ENCODE measurements around the gene PHKA1. TPM values are rescaled to one million over a fixed set of nuclear protein-coding genes. Genes with fewer than 3 reads are reported as not detected.
"Not testable (repeated sequence)": the region's sequence is repeated elsewhere in the genome, so short reads cannot be mapped to it uniquely, and the experiment has no call there.

PHKA1 gene
- total RNA-seq (ENCODE audit: unreplicated experiment), result 4.0 TPM
- long read RNA-seq, partial matches to known transcripts, result 0 of 1 reads
- long read RNA-seq, other reads (novel, unspliced or antisense), result 1 of 1 reads

DNA sequence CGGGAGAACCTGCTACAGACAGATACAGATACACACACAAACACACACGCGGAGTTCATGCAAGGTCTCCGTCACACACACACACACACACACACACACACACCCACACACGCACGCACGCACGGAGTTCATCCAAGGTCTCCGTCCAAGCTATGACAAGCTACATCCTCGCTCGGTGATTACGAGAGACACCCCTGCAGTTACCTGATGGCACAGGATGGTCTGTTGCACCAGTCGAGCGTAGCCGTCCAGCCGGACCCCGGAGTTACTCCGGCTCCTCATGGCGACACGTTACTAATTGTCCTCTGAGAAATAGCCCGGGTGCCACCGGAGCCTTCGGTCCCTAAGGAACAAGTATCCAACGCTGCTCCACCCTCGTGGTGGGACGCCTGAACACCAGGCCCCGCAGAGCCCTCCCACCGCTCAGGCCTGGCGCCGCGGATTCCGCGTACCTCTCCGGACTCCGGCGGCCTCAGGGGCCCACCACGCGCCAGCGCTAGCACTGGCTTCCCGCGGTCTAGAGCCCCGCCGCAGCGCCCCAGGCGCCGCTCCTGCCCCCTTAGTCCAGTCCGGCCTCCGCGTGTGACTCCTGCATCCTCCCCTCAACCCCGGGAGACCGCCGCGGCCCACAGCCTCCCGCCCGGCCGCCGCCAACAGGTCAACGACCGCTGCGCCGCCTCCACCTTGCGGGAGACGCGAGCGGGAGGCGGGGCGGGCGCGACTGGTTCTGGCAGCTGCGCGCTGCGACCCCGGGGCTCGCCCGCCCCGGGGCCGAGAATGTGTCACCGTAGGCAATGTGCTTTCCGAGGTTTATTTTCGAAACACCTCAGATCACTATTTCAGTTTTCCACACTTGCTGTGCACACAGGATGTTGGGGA lies at the start of gene PHKA1:
PHKA1 (minus strand) TSS at position 708 of the 879 bp plus-strand sequence; CDS start at position 282, 426 bp downstream.
- not testable (repeated sequence) for H3K4me1 Mint-ChIP-seq (ENCODE audit: unreplicated experiment); H3K27me3 Mint-ChIP-seq (ENCODE audit: unreplicated experiment); H3K9me3 Mint-ChIP-seq (ENCODE audit: unreplicated experiment); H3K27ac Mint-ChIP-seq (ENCODE audit: unreplicated experiment); H3K36me3 Mint-ChIP-seq (ENCODE audit: low read depth, unreplicated experiment)
- DNase-seq (ENCODE audit: low spot score), result peak; percentile 45
- H3K4me3 Mint-ChIP-seq (ENCODE audit: unreplicated experiment), result peak within 1 kb of the TSS; percentile 85

DNA sequence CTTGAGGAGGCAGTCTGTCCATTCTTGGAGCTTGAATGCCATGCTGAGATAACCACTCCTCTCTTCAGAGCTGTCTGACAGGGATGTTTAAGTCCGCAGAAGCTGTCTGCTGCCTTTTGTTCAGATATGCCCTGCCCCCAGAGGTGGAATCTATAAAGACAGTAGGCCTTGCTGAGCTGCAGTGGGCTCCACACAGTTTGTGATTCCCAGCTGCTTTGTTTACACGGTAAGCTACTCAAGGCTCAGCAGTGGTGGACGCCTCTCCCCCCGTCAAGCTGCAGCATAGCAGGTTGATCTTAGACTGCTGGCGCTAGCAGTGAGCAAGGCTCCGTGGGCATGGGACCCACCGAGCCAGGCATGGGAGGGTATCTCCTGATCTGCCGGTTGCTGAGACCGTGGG lies 46.3 kb upstream of the PHKA1 start:
- not testable (repeated sequence) for DNase-seq (ENCODE audit: low spot score); H3K36me3 Mint-ChIP-seq (ENCODE audit: low read depth, unreplicated experiment); H3K9me3 Mint-ChIP-seq (ENCODE audit: unreplicated experiment); H3K4me3 Mint-ChIP-seq (ENCODE audit: unreplicated experiment); H3K27me3 Mint-ChIP-seq (ENCODE audit: unreplicated experiment); H3K4me1 Mint-ChIP-seq (ENCODE audit: unreplicated experiment); H3K27ac Mint-ChIP-seq (ENCODE audit: unreplicated experiment)

DNA sequence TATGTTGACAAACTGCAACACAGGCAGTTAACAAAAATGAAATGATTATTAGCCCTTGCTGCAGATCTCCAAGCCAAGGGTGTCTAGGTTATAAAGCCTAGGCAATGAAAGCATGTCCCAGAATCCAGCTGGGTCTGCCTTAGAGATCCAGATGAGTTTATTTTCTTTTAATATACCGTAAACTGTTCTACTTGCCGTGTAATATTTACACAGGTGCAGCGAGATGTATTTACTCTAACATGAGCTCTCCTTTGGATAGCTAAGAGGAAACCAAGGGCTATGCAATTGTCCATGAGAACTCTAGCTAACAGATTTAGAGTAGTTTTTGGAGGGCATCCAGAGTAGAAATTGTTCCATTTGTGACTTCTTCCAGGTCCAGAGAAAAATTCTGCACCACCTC lies 34.4 kb upstream of the PHKA1 start:
- H3K4me3 Mint-ChIP-seq (ENCODE audit: unreplicated experiment); H3K27ac Mint-ChIP-seq (ENCODE audit: unreplicated experiment); H3K27me3 Mint-ChIP-seq (ENCODE audit: unreplicated experiment); H3K9me3 Mint-ChIP-seq (ENCODE audit: unreplicated experiment); H3K36me3 Mint-ChIP-seq (ENCODE audit: low read depth, unreplicated experiment); H3K4me1 Mint-ChIP-seq (ENCODE audit: unreplicated experiment); DNase-seq (ENCODE audit: low spot score): not testable (repeated sequence)

DNA sequence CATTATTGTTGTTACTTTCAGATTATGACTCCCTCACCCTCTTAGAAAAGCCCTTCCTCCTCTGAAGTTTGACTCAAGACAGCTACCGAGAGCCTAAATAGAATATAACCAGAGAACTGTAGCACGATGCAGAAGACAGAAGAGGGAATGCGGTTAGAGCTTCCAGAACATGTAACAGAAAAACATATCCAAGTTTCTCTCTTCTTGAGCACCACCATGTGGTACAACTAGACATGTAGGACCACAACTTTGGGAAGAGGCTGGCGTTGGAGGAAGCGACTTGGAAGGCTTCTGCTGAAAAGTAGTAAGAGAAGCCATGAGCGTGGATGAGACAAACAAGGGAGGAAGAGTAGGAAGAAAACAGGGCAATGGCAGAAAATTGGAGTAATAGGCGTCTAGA lies 31.4 kb upstream of the PHKA1 start:
- H3K27ac Mint-ChIP-seq (ENCODE audit: unreplicated experiment); DNase-seq (ENCODE audit: low spot score); H3K4me3 Mint-ChIP-seq (ENCODE audit: unreplicated experiment); H3K4me1 Mint-ChIP-seq (ENCODE audit: unreplicated experiment); H3K9me3 Mint-ChIP-seq (ENCODE audit: unreplicated experiment); H3K36me3 Mint-ChIP-seq (ENCODE audit: low read depth, unreplicated experiment); H3K27me3 Mint-ChIP-seq (ENCODE audit: unreplicated experiment): not testable (repeated sequence)

DNA sequence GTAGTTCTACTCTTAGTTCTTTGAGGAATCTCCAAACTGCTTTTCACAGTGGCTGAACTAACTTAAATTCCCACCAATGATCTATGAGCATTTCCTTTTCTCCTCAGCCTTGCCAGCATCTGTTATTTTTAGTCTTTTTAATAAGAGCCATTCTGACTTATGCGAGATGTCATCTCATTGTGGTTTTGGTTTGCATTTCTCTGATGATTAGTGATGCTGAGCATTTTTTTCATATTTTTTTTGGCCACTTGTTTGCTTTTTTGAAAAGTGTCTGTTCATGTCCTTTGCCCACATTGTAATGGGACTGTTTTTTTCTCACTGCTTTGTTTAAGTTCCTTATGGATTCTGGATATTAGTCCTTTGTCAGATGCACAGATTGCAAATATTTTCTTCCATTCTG lies 21.5 kb upstream of the PHKA1 start:
- DNase-seq (ENCODE audit: low spot score), result no peak
- Mint-ChIP-seq H3K27ac (ENCODE audit: unreplicated experiment) (no peak overlapping the region), H3K27me3 (ENCODE audit: unreplicated experiment) (no peaks in the 10 kb centered on the region), H3K9me3 (ENCODE audit: unreplicated experiment) (no peaks in the 10 kb centered on the region), H3K4me1 (ENCODE audit: unreplicated experiment) (peaks cover 5% of the 10 kb centered on the region), H3K4me3 (ENCODE audit: unreplicated experiment) (no peak overlapping the region), H3K36me3 (ENCODE audit: low read depth, unreplicated experiment) (no peaks in the 10 kb centered on the region)
- TF ChIP-seq, protein P1, sequence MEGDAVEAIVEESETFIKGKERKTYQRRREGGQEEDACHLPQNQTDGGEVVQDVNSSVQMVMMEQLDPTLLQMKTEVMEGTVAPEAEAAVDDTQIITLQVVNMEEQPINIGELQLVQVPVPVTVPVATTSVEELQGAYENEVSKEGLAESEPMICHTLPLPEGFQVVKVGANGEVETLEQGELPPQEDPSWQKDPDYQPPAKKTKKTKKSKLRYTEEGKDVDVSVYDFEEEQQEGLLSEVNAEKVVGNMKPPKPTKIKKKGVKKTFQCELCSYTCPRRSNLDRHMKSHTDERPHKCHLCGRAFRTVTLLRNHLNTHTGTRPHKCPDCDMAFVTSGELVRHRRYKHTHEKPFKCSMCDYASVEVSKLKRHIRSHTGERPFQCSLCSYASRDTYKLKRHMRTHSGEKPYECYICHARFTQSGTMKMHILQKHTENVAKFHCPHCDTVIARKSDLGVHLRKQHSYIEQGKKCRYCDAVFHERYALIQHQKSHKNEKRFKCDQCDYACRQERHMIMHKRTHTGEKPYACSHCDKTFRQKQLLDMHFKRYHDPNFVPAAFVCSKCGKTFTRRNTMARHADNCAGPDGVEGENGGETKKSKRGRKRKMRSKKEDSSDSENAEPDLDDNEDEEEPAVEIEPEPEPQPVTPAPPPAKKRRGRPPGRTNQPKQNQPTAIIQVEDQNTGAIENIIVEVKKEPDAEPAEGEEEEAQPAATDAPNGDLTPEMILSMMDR (IDR thresholded peaks at IDR 0.05; ENCODE audit: unreplicated experiment), result no peak

DNA sequence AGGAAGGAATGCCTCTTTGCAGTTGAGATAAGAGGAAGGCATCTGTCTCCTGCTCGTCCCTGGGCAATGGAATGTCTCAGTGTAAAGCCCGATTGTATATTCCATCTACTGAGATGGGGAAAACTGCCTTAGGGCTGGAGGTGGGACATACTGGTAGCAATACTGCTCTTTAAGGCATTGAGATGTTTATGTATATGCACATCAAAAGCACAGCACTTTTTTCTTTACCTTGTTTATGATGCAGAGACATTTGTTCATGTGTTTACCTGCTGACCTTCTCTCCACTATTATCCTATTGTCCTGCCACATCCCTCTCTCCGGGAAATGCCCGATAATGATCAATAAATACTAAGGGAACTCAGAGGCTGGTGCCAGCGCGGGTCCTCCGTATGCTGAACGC lies 19.5 kb upstream of the PHKA1 start:
- not testable (repeated sequence) for H3K27ac Mint-ChIP-seq (ENCODE audit: unreplicated experiment); H3K4me1 Mint-ChIP-seq (ENCODE audit: unreplicated experiment); H3K36me3 Mint-ChIP-seq (ENCODE audit: low read depth, unreplicated experiment)

DNA sequence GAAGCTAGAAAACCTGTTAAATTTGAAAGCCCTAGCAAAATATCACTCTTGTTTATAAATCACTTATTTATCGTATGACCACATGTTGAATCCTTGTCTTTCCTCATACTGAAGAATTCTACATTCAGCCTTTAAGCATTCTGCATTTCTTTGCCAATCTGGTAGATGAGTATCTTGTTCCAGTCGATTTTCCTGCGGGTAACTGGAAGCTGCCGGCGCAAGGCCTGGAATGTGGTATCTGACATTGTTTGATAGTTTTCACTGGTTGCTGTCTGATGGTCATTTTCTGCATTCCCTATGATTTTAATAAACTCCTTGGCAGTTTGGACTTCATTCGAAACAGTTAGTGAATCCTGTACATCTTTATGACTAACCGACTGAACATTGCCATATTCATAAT lies 13.7 kb upstream of the PHKA1 start:
- no peaks in the 10 kb centered on the region for H3K36me3 Mint-ChIP-seq (ENCODE audit: low read depth, unreplicated experiment)
- no peak overlapping the region for H3K4me3 Mint-ChIP-seq (ENCODE audit: unreplicated experiment)
- no peaks in the 10 kb centered on the region for H3K4me1 Mint-ChIP-seq (ENCODE audit: unreplicated experiment)
- no peaks in the 10 kb centered on the region for H3K9me3 Mint-ChIP-seq (ENCODE audit: unreplicated experiment)
- no peak overlapping the region for H3K27ac Mint-ChIP-seq (ENCODE audit: unreplicated experiment)
- TF ChIP-seq, protein P1 (IDR thresholded peaks at IDR 0.05; ENCODE audit: unreplicated experiment), result no peak
- no peak for DNase-seq (ENCODE audit: low spot score)
- no peaks in the 10 kb centered on the region for H3K27me3 Mint-ChIP-seq (ENCODE audit: unreplicated experiment)

More for the DNA sequence above, 19.5 kb upstream of the PHKA1 start:
- H3K4me3 Mint-ChIP-seq (ENCODE audit: unreplicated experiment); H3K9me3 Mint-ChIP-seq (ENCODE audit: unreplicated experiment); H3K27me3 Mint-ChIP-seq (ENCODE audit: unreplicated experiment); DNase-seq (ENCODE audit: low spot score): not testable (repeated sequence)
